IPS DF 4.7 (cell line): ENCODE data around the gene TEX9.
A peak's percentile ranks its signal among the peaks of the same experiment; 100 is the strongest.
"Not testable (repeated sequence)": the region's sequence is repeated elsewhere in the genome, so short reads cannot be mapped to it uniquely, and the experiment has no call there.

Experiments used
- DNase-seq: peaks from one replicate; pipeline ENCODE4 v3.0.0-alpha.2; 2013; ENCODE audit warnings: low spot score; ENCODE audit errors: extremely low read depth

The TEX9 gene

DNA sequence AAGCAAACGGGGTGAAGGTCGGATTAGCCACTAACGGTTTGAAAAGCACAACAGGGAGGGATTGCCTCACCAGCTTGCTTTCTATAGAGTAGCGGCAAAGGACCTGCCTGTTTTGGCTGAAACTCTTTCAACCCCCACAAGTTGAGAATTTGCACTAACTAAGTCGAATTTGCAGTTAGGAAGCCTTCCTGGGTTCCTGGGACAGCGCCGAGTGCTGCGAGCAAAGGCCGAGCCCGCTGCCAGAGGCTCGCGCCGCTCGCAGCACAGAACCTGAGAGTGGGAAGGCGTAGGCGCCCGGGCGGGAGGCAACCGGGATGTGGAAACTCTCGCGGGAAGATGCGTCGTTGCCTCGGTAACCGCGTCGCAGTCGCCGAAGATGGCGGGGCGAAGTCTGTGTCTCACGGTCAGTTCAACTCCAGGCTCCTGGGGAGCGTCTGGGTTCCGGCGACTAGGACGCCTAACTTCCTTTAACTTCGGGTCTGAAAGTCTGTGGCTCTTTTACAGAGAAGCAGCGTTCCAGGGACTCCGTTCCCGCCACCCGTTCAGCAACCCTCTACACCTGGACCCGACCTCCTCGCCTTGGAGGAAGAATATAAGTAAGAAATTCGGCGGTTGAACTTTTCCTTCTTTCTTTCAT lies at the start of gene TEX9:
TSS of gene TEX9 (plus strand) at position 352 of the 637 bp plus-strand sequence. CDS start at position 377, 25 bp downstream.
- peak; percentile 79 for DNase-seq

DNA sequence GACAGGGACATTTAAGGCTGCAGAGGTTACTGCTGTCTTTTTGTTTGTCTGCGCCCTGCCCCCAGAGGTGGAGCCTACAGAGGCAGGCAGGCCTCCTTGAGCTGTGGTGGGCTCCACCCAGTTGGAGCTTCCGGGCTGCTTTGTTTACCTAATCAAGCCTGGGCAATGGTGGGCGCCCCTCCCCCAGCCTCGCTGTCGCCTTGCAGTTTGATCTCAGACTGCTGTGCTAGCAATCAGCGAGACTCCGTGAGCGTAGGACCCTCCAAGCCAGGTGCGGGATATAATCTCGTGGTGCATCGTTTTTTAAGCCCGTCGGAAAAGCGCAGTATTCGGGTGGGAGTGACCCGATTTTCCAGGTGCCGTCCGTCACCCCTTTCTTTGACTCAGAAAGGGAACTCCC lies 48.7 kb upstream of the TEX9 start:
- not testable (repeated sequence) for DNase-seq

DNA sequence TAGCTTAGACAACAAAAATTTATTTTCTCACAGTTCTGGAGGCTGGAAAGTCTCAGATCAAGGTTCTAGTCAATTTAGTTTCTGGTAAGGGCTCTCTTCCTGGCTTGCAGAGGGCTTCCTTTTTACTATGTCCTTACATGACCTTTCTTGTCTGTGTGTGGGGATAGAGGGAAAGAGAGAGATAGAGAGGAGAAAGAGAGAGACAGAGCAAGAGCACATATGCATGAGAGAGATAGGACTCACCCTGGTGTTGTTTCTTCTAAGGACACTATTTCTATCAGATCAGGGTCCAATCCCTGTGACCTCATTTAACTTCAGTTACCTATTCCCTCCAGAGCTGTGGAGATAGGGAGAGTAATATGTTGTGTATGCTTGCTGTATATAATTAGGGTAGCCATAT lies 44.9 kb upstream of the TEX9 start:
- no peak for DNase-seq

DNA sequence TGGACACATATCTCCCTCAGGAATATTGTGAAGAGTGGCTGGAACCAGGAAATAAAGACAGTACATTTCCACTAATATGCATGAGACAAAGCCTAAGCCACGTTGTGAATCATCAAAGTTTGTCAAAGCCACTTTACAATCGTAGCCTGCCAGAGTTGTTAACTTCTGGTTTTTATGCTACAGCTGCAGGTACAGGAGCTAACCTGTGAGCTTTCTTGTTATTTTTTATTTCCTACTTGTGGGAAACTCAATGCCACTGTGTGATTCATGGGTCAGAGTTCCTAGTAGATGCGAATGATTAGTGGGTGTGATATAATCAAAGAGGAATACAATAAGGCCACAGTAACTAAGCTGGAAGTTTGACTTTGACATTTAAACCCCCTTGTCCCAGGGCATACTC lies 44.4 kb upstream of the TEX9 start:
- no peak for DNase-seq

DNA sequence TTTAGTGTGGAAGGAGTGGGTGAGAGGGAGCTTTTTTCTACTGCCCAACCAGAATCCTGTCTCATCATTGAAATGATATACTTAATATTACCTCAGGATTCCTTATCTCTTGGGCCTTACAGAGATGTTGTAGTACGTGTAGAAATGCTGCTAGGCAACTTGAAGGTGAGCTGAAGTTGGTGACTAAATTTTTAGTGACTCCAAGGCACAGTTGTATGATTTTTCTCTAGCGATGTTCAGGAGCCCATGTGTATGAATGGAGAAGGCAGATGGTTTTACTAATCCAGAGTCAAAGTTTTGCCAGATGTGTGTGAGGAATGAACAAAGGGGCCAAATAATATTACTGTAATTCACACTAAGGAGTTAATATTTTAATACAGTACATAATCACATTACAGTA lies 42.8 kb upstream of the TEX9 start:
- DNase-seq, result no peak

DNA sequence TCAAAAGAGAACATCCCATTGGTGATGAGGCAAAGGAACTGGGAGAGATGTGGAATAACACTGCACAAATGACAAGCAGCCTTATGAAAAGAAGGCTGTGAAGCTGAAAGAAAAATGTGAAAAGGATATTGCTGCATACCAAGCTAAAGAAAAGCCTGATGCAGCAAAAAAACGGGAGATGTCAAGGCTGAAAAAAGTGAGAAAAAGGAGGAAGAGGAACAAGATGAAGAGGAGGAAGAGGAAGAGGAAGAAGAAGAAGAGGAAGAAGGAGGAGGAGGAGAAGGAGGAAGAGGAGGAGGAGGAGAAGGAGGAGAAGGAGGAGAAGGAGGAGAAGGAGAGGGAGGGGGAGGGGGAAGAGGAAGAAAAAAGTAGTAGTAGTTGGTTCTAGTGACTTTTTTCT lies 41.8 kb upstream of the TEX9 start:
- no peak for DNase-seq

DNA sequence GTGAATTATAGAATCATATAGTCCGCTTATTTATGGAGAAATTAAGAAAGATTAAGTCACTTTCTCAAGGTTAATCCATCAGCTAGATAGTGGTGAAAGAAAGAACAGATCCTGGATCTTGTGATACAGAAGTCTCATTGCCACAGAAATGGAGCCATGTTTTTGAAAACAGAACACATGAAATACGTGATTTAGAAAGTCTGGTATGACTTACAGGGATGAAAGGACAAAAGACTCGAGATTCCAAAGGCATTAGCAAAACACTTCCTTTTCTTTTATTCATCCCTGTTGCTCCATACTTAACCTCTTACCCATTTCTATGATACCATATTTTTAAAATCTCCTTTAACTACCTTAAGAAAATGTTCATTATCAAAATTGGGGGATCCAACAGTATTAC lies 40.0 kb upstream of the TEX9 start:
- DNase-seq, result no peak

DNA sequence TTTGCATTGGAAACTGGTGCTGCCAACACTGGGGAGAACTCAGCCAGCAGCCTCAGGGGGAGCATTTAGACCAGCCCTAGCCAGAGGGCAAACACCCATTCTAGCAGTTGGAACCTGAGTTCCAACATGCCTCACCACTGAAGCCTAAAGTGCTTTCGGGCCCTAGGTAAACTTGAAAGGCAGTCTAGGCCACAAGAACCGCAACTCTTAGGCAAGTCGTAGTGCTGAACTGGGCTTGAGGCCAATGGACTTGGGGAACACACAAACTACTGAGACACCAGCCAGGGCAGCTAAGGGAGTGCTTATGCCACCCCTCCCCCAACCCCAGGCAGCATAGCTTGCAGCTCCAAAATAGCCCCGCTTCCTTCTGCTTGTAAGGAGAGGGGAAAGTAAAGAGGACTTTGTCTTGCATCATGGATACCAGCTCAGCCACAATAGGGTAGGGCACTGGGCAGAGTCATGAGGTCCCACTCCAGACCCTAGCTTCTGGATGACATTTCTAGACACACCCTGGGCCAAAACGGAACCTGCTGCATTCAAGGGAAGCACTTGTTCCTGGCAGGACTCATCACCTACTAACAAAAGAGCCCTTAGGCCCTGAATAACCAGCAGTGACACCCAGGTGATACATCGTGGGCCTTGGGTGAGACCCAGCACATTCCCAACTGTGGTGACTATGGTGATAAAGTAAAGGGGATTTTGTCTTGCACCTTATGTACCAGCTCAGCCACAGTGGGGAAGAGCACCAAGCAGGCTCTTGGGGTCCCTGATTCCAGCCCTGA lies 37.3 kb upstream of the TEX9 start:
- DNase-seq, result no peak

DNA sequence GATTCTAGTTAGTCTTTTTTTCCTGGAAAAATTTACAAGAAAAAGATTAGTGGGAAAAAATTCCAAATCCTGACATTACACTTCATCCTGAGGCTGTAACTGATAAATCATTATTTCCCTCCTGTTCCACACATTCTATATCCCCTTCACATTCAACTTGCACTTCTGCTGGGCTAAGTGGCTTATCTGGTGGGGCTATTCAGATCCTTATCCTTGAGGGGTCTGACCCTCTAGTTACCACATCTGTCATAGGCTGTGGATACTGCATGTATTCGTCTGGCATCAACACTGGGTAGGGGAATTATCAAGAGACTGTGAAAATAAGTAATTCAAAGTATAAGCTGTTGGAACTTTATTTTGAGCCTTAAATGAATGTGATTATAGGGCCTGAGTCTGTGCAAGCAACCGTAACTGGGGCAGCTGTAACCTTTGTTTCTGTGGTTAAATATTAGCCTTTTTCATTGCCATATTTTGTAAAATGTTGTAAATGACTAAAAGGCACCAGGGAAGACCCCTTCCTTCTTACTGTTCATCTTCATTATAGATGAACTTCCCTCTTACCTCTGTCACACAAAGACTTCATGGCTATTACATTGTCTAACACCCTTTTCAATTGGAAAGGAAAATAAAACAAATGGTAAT lies 28.0 kb upstream of the TEX9 start:
- DNase-seq, result no peak

DNA sequence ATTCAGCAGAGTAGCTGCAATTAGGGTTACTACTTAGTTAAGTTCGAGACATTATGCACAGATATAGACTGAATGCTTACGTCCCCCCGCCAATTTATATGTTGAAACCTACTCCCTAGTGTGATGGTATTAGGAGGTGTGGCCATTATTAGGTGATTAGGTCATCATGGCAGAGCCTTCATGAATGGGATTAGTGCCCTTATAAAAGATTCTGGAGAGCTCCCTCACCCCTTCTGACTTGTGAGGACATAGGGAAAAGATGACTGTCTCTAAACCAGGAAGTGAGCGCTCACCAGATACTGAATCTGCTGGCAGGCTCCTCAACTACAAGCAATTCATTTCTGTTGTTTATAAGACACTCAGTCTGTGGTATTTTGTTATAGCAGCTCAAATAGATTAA lies 25.6 kb upstream of the TEX9 start:
- DNase-seq, result no peak

DNA sequence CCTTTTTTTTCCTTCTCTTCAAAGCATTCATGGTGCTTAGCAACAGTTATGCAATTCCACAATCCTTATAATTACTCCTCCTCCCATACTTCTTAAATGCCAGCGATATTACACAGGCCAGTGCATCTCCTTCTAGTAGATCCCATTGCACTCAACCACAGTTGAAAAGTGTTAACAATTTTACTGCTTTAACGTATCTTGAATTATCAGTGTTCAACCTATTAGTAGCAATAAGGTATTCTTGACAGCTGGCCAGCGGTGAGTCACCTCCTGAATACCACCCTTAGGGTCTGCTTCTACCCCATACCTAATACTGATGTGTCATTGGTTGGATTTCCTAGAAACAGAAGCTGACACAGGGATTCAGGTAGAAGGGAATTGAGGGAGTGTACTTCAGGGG lies 24.0 kb upstream of the TEX9 start:
- no peak for DNase-seq

DNA sequence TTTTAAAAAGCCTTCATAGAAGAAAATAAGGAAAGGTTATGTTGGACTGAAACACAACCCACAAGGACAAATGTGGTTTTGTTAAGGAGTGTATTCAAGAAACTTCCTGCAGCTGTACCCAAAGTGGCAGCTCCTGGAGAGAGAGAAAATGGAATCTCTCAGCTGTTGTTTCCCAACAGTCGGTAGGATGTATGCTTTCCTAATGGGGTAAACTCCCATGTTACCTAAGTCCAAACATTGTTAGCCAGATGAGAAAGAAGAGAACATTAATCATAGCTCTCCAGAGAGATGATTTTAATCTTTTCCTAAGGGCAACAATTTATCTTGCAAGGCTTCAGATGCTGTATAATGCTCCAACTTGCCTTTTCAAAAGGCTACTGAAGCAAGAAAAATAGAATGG lies 22.6 kb upstream of the TEX9 start:
- no peak for DNase-seq

DNA sequence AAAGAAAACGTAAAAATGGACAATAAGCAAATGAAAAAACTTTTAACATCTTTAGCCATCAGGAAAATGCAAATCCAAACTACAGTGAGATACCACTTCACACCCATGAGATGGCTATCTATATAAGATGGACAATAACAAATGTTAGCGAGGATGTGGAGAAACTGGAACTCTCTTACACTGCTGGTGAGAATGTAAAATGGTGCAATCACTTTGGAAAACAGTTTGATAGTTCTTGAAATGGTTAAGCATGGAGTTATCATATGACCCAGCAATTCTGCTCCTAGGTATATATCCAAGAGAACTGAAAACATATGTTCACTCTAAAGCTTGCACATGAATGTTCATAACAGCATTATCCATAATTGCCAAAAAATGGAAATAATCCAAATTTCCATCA lies 21.3 kb upstream of the TEX9 start:
- DNase-seq, result no peak

DNA sequence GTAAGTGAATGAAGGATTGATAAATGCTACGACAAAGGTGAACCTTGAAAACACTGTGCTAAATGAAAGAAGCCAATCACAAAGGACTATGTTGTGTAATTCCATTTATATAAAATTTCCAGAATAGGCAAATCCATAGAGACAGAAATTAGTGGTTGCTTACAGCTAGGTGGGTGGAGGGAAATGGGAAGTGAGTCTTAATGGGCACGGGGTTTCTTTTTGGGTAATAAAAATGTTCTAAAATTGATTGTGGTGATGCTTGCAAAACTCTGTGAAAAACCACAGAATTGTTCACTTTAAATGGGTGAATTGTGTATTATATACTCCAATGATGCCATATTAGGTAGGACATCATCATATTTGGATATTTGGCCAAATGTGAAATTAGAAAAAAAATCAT lies 20.9 kb upstream of the TEX9 start:
- DNase-seq, result no peak

DNA sequence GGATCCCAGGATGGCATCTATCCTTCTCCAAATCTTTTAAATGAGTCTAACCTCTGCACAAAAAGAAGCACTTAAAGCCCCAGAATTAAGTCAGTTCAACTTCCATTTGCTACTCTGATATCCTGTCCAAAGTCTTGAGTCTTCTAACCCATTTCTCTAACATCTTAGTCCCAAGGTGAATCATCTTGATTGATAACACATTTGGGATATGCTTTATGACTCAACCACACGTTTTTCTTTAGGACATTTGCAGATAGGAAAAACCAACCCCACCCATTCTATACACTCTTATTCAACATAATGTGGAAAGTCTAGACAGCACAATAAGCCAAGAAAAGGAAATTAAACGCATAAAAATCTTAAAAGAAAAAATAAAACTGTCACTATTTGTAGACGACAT lies 18.8 kb upstream of the TEX9 start:
- DNase-seq, result no peak

DNA sequence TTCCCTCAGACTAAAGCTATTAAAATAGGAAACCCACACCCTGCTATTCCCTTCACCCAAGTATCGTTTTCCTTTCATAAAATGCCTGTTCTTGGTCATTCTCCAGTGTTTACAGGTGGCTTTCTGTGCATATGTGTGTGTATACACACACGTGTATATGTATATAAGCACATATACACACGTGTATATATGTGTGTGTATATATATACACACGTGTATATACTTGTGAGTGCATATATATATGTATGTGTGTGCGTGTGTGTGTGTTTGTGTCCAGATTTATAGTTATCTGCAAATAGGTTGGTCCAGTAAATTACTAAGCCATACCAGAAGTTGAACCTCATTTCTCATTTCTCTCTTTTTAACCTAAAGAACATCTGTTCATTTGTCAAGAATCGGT lies 15.7 kb upstream of the TEX9 start:
- DNase-seq, result no peak

DNA sequence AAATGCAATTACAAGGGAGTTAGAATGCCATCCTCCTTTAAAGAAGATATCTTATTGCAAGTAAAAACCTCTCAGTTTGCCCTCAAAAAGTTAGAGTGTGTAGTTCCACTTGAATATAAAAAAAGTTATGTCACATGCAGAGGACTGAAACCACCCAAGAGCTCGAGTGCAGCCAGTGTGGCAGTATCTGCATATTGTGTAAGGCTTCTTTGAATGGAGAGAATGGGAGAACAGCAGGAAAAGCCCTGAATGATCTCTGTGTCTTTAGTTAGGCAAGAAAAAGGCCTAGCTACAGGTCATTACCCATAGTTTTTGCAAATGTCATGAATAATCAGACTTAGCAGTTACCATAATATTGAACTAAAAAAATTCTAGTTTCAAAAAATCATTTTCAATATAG lies 13.9 kb upstream of the TEX9 start:
- DNase-seq, result no peak

DNA sequence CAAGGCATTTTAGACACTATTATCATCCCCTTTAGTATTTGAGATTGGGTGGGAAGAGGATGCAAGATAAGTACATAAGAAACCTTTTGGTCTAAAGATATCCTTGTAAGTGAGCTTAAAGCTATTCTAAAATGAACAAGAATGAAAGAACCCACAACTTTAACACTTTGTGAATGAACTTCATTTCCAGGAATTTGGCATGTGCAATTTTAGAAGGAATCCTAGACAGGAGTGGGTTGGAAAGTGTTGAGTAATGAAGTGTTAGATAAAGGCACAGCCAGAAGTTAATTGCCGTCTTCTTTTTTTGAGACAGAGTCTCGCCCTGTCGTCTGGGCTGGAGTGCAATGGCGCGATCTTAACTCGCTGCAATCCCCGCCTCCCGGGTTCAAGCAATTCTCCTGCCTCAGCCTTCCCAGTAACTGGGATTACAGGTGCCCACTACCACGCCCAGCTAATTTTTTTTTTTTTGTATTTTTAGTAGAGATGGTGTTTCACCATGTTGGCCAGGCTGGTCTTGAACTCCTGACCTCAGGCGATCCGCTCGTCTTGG lies 13.2 kb upstream of the TEX9 start:
- DNase-seq, result no peak

DNA sequence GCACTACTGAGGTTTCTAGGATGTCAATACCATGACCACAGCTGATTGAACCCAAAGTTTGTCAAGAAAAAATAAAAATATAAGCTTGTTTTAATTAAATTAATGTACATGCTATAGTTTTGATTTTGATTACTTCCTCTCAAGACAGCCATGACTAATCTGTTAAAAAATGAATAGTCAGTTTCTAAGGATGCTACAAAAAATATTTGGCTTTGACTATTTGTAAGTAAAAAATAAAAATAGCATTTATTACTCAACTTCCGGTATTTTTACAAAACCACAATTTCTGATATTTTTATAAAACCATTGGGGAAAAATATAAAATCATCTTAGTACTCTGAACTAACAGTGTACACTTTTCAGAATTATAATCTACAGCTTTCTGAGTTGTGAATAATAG lies 12.1 kb upstream of the TEX9 start:
- DNase-seq, result no peak

DNA sequence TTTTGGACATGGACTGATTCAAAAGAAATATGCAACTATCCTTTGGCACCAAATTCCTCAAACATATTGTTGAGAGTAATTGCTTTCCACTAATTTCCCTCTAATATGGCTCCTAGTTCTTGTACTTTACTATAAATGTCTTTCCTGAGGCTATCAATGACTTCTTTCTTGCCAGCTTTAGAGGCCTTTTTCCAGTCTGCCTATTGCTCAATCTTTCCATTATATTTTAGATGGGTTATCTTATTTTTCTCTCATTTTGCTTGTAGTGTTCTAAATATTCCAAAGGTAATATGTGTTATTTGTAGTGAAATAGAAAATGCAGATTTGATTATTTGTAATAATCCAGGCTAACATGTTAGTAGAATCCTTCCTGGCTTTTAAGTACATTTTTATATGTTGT lies 11.5 kb upstream of the TEX9 start:
- no peak for DNase-seq

DNA sequence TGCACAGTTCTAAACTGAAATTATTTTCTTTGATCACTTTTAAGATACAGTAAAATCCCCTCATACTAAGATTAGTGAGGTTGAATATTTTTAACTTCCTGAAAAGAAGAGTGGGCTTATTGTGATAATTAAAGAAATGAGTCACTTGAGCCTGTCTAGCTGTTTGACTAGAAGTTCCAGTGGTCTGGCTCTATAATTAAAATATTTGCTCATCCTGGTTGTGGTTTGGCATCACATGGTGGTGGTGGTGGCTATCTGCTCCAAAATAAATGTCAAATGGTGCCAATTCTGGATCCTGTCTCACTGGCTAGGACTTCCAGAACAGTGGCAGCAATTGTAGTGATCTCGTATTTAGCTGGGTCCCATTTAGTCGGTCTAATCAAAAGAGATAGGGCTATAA lies 8.6 kb upstream of the TEX9 start:
- no peak for DNase-seq

DNA sequence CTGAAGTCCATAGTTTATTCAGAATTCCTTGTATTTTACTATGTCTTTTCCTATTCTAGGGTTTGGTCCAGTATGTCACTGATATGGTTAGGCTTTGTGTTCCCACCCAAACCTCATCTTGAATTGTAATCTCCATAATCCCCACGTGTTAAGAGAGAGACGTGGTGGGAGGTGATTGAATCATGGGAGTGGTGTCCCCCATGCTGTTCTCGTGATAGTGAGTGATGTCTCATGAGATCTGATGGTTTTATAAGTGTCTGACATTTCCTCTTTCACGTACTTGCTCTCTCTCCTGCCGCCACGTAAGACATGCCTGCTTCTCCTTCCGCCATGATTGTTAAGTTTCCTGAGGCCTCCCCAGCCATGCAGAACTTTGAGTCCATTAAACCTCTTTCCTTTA lies 6.6 kb upstream of the TEX9 start:
- DNase-seq, result no peak

DNA sequence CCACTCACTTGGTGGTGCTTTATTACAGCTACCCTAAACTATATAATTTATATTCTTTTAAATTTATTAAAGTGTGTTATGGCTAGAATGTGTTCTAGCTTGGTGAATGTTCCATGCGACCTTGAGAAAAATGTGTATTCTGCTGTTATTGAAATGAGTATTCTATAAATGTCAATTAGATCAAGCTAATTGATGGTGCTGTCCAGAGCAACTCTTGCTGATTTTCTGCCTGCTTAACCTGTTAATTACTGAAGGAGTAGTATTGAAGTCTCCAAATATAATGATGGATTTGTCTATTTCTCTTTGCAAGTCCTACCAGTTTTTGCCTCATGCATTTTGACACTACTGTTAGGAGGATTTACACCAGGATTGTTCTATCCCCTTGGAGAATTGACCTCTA lies 3.2 kb upstream of the TEX9 start:
- DNase-seq, result no peak
